SK-N-MC (cell line): ENCODE measurements around the gene GAS5.

Source experiments
- DNase-seq: peaks from one replicate; pipeline ENCODE4 v3.0.0-alpha.2; 2011; ENCODE audit warnings: low read depth, low spot score
- H3K27ac ChIP-seq: fragments of 200-600 bp; sonication (generic); 2 replicates; pipeline ENCODE4 v1.5.1; 2016; ENCODE audit warnings: mixed run types
- H3K36me3 ChIP-seq: fragments of 200-600 bp; sonication (generic); 2 replicates; pipeline ENCODE4 v1.6.1; 2017; ENCODE audit warnings: antibody characterized with exemption, low read length, mixed read lengths; ENCODE audit not compliant: insufficient read depth
- H3K4me3 ChIP-seq: fragments of 200-600 bp; sonication (generic); 2 replicates; pipeline ENCODE4 v1.5.1; 2016
- H3K9ac ChIP-seq: fragments of 200-600 bp; sonication (generic); 2 replicates; pipeline ENCODE4 v1.8.0; 2017; ENCODE audit warnings: mixed run types, mixed read lengths; ENCODE audit not compliant: insufficient read length
- H3K9me3 ChIP-seq: fragments of 200-600 bp; sonication (generic); 2 replicates; pipeline ENCODE4 v1.6.1; 2017; ENCODE audit warnings: low read depth, mild to moderate bottlenecking, antibody characterized with exemption, low read length, moderate library complexity, mixed read lengths
- EZH2 ChIP-seq: fragments of 200-600 bp; sonication (generic); IDR thresholded peaks from one replicate; pipeline ENCODE4 v1.6.1; 2017; ENCODE audit warnings: antibody characterized with exemption
- FOXP2 ChIP-seq: optimal IDR thresholded peaks from 2 replicates; pipeline ENCODE3; 2011; ENCODE audit warnings: mild to moderate bottlenecking, moderate library complexity; ENCODE audit not compliant: insufficient read depth; ENCODE audit errors: extremely low read length, control extremely low read depth
- POLR2AphosphoS5 ChIP-seq: IDR thresholded peaks from 2 replicates; pipeline ENCODE4 v1.6.1; 2012; ENCODE audit warnings: mild to moderate bottlenecking, low read depth, low read length, borderline replicate concordance

GAS5 gene

GRCh38 chr1:173867753-173868265 is at the start of gene GAS5:
Gene GAS5 (minus strand): TSS chr1:173867989.
- peaks cover 64% of the 10 kb centered on the region for H3K36me3 ChIP-seq
- H3K27ac ChIP-seq, result peak within 1 kb of the TSS; percentile 96
- H3K9me3 ChIP-seq, result no peaks in the 10 kb centered on the region
- H3K9ac ChIP-seq, result peak within 1 kb of the TSS; percentile 99
- TF ChIP-seq POLR2AphosphoS5, result peak; percentile 100
- TF ChIP-seq EZH2, result no peak
- no peak for TF ChIP-seq FOXP2
- peak; percentile 99 for DNase-seq
- peak within 1 kb of the TSS; percentile 99 for H3K4me3 ChIP-seq

- no peaks in the 10 kb centered on the region for H3K9me3 ChIP-seq
- H3K4me3 ChIP-seq, result no peak within 1 kb of the TSS
- DNase-seq, result no peak
- no peaks in the 10 kb centered on the region for H3K36me3 ChIP-seq
- TF ChIP-seq POLR2AphosphoS5 (no peak), FOXP2 (no peak), EZH2 (no peak)
- H3K9ac ChIP-seq, result no peak within 1 kb of the TSS
- H3K27ac ChIP-seq, result no peak within 1 kb of the TSS
These were observed 49.4 kb upstream of the GAS5 start, which contains the start of gene SERPINC1 for GRCh38 chr1:173917149-173917548. Gene SERPINC1 (minus strand): TSS chr1:173917327. CDS start chr1:173917259, 68 bp downstream.

DNA sequence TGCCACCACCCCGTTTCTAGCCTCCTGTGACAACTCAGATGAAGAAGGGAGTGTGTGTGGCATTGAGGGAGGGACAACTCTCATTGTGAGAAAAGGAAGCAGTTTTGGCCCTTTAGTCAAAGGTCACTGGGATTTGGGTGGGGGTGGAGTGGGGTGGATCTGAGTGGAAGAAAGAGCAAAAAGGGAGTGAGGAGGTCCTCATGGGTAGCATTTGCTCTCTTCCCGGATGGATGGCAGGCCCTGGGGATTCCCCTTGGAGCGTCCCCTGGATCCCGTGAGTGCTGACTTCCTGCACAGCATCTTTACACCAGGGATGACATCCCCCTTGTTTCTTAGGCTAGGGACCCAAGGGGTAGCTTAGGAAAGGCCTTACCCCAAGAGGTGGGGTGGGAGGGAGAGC is 48.9 kb upstream of the GAS5 start:
- H3K36me3 ChIP-seq, result no peaks in the 10 kb centered on the region
- no peak overlapping the region for H3K27ac ChIP-seq
- no peak overlapping the region for H3K9ac ChIP-seq
- DNase-seq, result no peak
- H3K4me3 ChIP-seq, result no peak overlapping the region
- H3K9me3 ChIP-seq, result no peaks in the 10 kb centered on the region
- TF ChIP-seq POLR2AphosphoS5 (no peak), EZH2 (no peak), FOXP2 (no peak)

DNA sequence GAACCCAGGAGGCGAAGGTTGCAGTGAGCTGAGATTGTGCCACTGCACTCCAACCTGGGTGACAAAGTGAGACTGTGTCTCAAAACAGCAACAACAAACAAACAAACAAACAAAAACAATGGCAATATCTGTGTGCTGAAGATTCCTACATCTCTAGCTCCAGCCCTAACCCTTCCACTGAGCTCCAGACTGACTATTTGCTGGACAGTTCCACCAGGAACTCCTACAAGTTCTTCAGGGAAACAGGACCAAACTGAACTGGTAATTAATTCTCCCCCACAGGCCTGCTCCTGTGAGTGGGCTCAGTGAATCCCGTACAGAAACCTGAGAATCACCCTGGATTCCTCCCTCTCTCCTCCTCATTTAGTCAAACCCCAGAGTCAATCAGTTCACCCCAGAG is 47.8 kb upstream of the GAS5 start:
- Histone ChIP-seq H3K36me3 (no peaks in the 10 kb centered on the region), H3K9me3 (no peaks in the 10 kb centered on the region), H3K4me3 (no peak overlapping the region), H3K27ac (no peak overlapping the region), H3K9ac (no peak overlapping the region)
- TF ChIP-seq POLR2AphosphoS5 (no peak), EZH2 (no peak)
- no peak for DNase-seq

DNA sequence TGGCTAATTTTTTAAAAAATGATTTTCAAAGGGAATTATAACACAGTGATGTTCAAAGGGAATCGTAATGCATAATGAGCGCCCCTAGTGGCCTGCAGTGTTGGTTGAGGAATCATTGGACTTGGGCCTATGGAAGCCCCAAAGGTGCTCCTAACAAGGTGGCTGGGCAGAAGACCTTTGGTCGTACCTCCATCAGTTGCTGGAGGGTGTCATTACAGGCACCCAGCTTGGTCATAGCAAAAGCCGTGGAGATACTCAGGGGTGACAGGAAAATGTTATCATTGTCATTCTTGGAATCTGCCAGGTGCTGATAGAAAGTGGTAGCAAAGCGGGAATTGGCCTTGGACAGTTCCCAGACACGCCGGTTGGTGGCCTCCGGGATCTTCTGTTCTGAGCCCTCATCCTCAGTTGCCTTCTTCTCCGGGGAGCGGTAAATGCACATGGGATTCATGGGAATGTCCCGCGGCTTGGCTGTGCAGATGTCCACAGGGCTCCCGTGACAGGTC is 46.6 kb upstream of the GAS5 start:
- TF ChIP-seq EZH2 (no peak), POLR2AphosphoS5 (no peak), FOXP2 (no peak)
- Histone ChIP-seq H3K36me3 (no peaks in the 10 kb centered on the region), H3K27ac (no peak overlapping the region), H3K9me3 (no peaks in the 10 kb centered on the region), H3K4me3 (no peak overlapping the region), H3K9ac (no peak overlapping the region)
- DNase-seq, result no peak

- Histone ChIP-seq H3K27ac (no peak overlapping the region), H3K9me3 (no peaks in the 10 kb centered on the region), H3K36me3 (no peaks in the 10 kb centered on the region), H3K4me3 (no peak overlapping the region), H3K9ac (no peak overlapping the region)
- DNase-seq, result no peak
- TF ChIP-seq FOXP2, result no peak
- TF ChIP-seq EZH2, result no peak
- no peak for TF ChIP-seq POLR2AphosphoS5
These were observed 45.3 kb upstream of the GAS5 start for GRCh38 chr1:173913111-173913510.

- Histone ChIP-seq H3K9me3 (no peaks in the 10 kb centered on the region), H3K36me3 (no peaks in the 10 kb centered on the region), H3K27ac (no peak overlapping the region), H3K4me3 (no peak overlapping the region), H3K9ac (no peak overlapping the region)
- TF ChIP-seq EZH2 (no peak), FOXP2 (no peak), POLR2AphosphoS5 (no peak)
- DNase-seq, result no peak
These were observed 36.2 kb upstream of the GAS5 start for GRCh38 chr1:173903827-173904531.

GRCh38 chr1:173900992-173901391 is 33.2 kb upstream of the GAS5 start:
- DNase-seq, result no peak
- no peak for TF ChIP-seq EZH2
- TF ChIP-seq POLR2AphosphoS5, result no peak
- TF ChIP-seq FOXP2, result no peak

GRCh38 chr1:173900427-173900826 is 32.6 kb upstream of the GAS5 start:
- TF ChIP-seq EZH2, result no peak
- TF ChIP-seq POLR2AphosphoS5, result no peak
- TF ChIP-seq FOXP2, result no peak
- no peaks in the 10 kb centered on the region for H3K36me3 ChIP-seq
- no peaks in the 10 kb centered on the region for H3K9me3 ChIP-seq
- H3K4me3 ChIP-seq, result peak overlapping the region; percentile 13; the same call in 1 of the 2 replicates
- peak overlapping the region; percentile 28; the same call in 1 of the 2 replicates for H3K27ac ChIP-seq
- H3K9ac ChIP-seq, result no peak overlapping the region
- no peak for DNase-seq

More at GRCh38 chr1:173900992-173901391, 33.2 kb upstream of the GAS5 start:
- Histone ChIP-seq H3K4me3 (peak overlapping the region; percentile 13; the same call in 1 of the 2 replicates), H3K36me3 (no peaks in the 10 kb centered on the region), H3K9me3 (no peaks in the 10 kb centered on the region), H3K9ac (no peak overlapping the region), H3K27ac (peak overlapping the region; percentile 28; the same call in 1 of the 2 replicates)
